SK-N-SH (cell line): ENCODE measurements around the gene RAB23. TPM values are rescaled to one million over a fixed set of nuclear protein-coding genes. Genes with fewer than 3 reads are reported as not detected.
A peak's percentile ranks its signal among the peaks of the same experiment; 100 is the strongest.

ENCODE experiments used
- CTCF ChIA-PET: fragments of 300-600, 350-600 bp; formaldehyde crosslinking; extraction: SDS; loops from one replicate; lab custom pipeline; 2021; lab: Yijun Ruan, JAX
- POLR2A ChIA-PET: fragments of 350-600 bp; sonication (Branson Sonifier 250); formaldehyde crosslinking; extraction: SDS; loops from one replicate; lab custom pipeline; 2020; ENCODE audit warnings: antibody characterized with exemption, inconsistent platforms; lab: Yijun Ruan, JAX
- DNase-seq: peaks from one replicate; pipeline ENCODE4 v3.0.0; 2012
- H2AFZ ChIP-seq: fragments of 200-600 bp; sonication (generic); 2 replicates; pipeline ENCODE4 v1.8.1; 2016; ENCODE audit warnings: antibody characterized with exemption, mild to moderate bottlenecking, low read depth
- H3F3A ChIP-seq: fragments of 200-600 bp; sonication (generic); replicated peaks from 2 replicates; pipeline ENCODE3; 2016; ENCODE audit warnings: antibody characterized with exemption, mild to moderate bottlenecking; ENCODE audit not compliant: insufficient read depth
- H3K27ac ChIP-seq, 2 experiments: fragments of 200-500 bp in 1 of 2; fragments of 200-600 bp in 1 of 2; sonication (Bioruptor generic) in 1 of 2; sonication (generic), shearing (Covaris generic) in 1 of 2; 2 replicates each; pipeline versions ENCODE4 v1.5.1 to v1.6.1; 2014 to 2016; ENCODE audit warnings: low read depth in 2 of 2, inconsistent platforms in 1 of 2, low read length in 1 of 2, mild to moderate bottlenecking in 1 of 2, mixed read lengths in 1 of 2
- H3K27me3 ChIP-seq: fragments of 200-600 bp; sonication (generic), shearing (Covaris generic); 2 replicates; pipeline ENCODE4 v1.6.1; 2016; ENCODE audit warnings: mixed run types; ENCODE audit not compliant: insufficient read depth
- H3K36me3 ChIP-seq, 2 experiments: fragments of 200-500 bp in 1 of 2; fragments of 200-600 bp in 1 of 2; sonication (Bioruptor generic) in 1 of 2; sonication (generic) in 1 of 2; replicated peaks in 1 of 2; 2 replicates each; pipeline versions ENCODE3 to v1.5.1; 2014 to 2016; ENCODE audit warnings: low read length in 1 of 2, mild to moderate bottlenecking in 1 of 2; ENCODE audit not compliant: insufficient read depth in 2 of 2, control insufficient read depth in 1 of 2
- H3K4me1 ChIP-seq, 2 experiments: fragments of 200-500 bp in 1 of 2; fragments of 200-600 bp in 1 of 2; sonication (Bioruptor generic) in 1 of 2; sonication (generic), shearing (Covaris generic) in 1 of 2; 2 replicates each; pipeline versions ENCODE4 v1.5.1 to v1.6.1; 2014 to 2016; ENCODE audit warnings: low read depth in 1 of 2, low read length in 1 of 2, mixed run types in 1 of 2; ENCODE audit not compliant: insufficient read depth in 2 of 2, control insufficient read depth in 1 of 2
- H3K4me2 ChIP-seq: fragments of 200-600 bp; sonication (generic), shearing (Covaris generic); 2 replicates; pipeline ENCODE4 v1.6.1; 2017; ENCODE audit warnings: mixed run types
- H3K4me3 ChIP-seq, 2 experiments: fragments of 200-500 bp in 1 of 2; fragments of 200-600 bp in 1 of 2; sonication (Bioruptor generic) in 1 of 2; sonication (generic), shearing (Covaris generic) in 1 of 2; 2 replicates each; pipeline versions ENCODE4 v1.5.1 to v1.8.1; 2014 to 2016; ENCODE audit warnings: low read depth in 2 of 2, inconsistent platforms in 1 of 2, low read length in 1 of 2, mild to moderate bottlenecking in 1 of 2, mixed read lengths in 1 of 2, moderate library complexity in 1 of 2
- H3K79me2 ChIP-seq: fragments of 200-600 bp; sonication (generic); 2 replicates; pipeline ENCODE4 v1.8.1; 2017; ENCODE audit warnings: mild to moderate bottlenecking; ENCODE audit not compliant: insufficient read depth
- H3K9ac ChIP-seq: fragments of 200-600 bp; sonication (generic); 2 replicates; pipeline ENCODE4 v1.6.1; 2017; ENCODE audit warnings: mixed run types
- H3K9me2 ChIP-seq: fragments of 200-600 bp; sonication (generic); 2 replicates; pipeline ENCODE4 v1.6.1; 2017; ENCODE audit warnings: mixed run types
- H3K9me3 ChIP-seq: fragments of 200-600 bp; sonication (generic); 2 replicates; pipeline ENCODE4 v1.6.1; 2017; ENCODE audit warnings: mixed run types, mild to moderate bottlenecking, moderate library complexity
- H4K20me1 ChIP-seq: fragments of 200-600 bp; sonication (generic); 2 replicates; pipeline ENCODE4 v1.6.1; 2017; ENCODE audit warnings: mild to moderate bottlenecking, mixed run types; ENCODE audit not compliant: insufficient read depth
- CHD2 ChIP-seq: fragments of 150-350 bp; IDR thresholded peaks from 2 replicates; pipeline ENCODE4 v1.6.1; 2018; ENCODE audit warnings: low read length; ENCODE audit not compliant: partially characterized antibody
- ELF1 ChIP-seq: IDR thresholded peaks from 2 replicates; pipeline ENCODE4 v1.4.0; 2012
- EP300 ChIP-seq, 2 experiments: IDR thresholded peaks; 2 replicates each; pipeline versions ENCODE4 v1.4.0 to v1.6.1; 2012; ENCODE audit warnings: borderline replicate concordance in 1 of 2, low read depth in 1 of 2, low read length in 1 of 2
- EZH2phosphoT487 ChIP-seq: fragments of 200-600 bp; sonication (generic); IDR thresholded peaks from 2 replicates; pipeline ENCODE4 v1.6.1; 2017; ENCODE audit warnings: low read depth, mixed run types, mild to moderate bottlenecking, antibody characterized with exemption, moderate library complexity, borderline replicate concordance
- FOSL2 ChIP-seq: IDR thresholded peaks from 2 replicates; pipeline ENCODE4 v1.4.0; 2012; ENCODE audit warnings: low read depth, mild to moderate bottlenecking, moderate library complexity, borderline replicate concordance
- FOXM1 ChIP-seq: IDR thresholded peaks from 2 replicates; pipeline ENCODE4 v1.4.0; 2012; ENCODE audit warnings: low read depth, mild to moderate bottlenecking
- GABPA ChIP-seq: IDR thresholded peaks from 2 replicates; pipeline ENCODE4 v1.4.0; 2012; ENCODE audit warnings: low read depth, mild to moderate bottlenecking
- IRF3 ChIP-seq: fragments of 150-350 bp; IDR thresholded peaks from 2 replicates; pipeline ENCODE4 v1.6.1; 2016; ENCODE audit warnings: mild to moderate bottlenecking, low read depth, low read length
- JUND ChIP-seq: IDR thresholded peaks from 2 replicates; pipeline ENCODE4 v1.4.0; 2012
- MAX ChIP-seq: IDR thresholded peaks from 2 replicates; pipeline ENCODE4 v1.4.0; 2012; ENCODE audit warnings: low read depth
- MEF2A ChIP-seq: IDR thresholded peaks from 2 replicates; pipeline ENCODE4 v1.4.0; 2012; ENCODE audit warnings: low read depth, borderline replicate concordance
- MXI1 ChIP-seq: IDR thresholded peaks from 2 replicates; pipeline ENCODE4 v1.6.1; 2012; ENCODE audit warnings: mild to moderate bottlenecking, low read depth, low read length, improper control_type of control experiment
- PBX3 ChIP-seq: IDR thresholded peaks from 2 replicates; pipeline ENCODE4; 2012
- POLR2AphosphoS5 ChIP-seq: IDR thresholded peaks from 2 replicates; pipeline ENCODE4 v1.6.1; 2012; ENCODE audit warnings: low read depth, low read length
- RAD21 ChIP-seq: IDR thresholded peaks from 2 replicates; pipeline ENCODE4 v1.6.1; 2012; ENCODE audit warnings: mild to moderate bottlenecking, low read length
- RCOR1 ChIP-seq: fragments of 150-350 bp; IDR thresholded peaks from 2 replicates; pipeline ENCODE4 v1.6.1; 2017; ENCODE audit warnings: antibody characterized with exemption, low read length
- REST ChIP-seq: IDR thresholded peaks from 2 replicates; pipeline ENCODE4 v1.6.1; 2012; ENCODE audit warnings: mild to moderate bottlenecking, low read depth, low read length, moderate library complexity
- RXRA ChIP-seq: IDR thresholded peaks from 2 replicates; pipeline ENCODE4 v1.4.0; 2012; ENCODE audit warnings: low read depth, mild to moderate bottlenecking, borderline replicate concordance
- SIN3A ChIP-seq: IDR thresholded peaks from 2 replicates; pipeline ENCODE4 v1.6.1; 2012; ENCODE audit warnings: low read depth, mild to moderate bottlenecking, low read length, moderate library complexity, borderline replicate concordance
- TCF12 ChIP-seq: IDR thresholded peaks from 2 replicates; pipeline ENCODE4 v1.4.0; 2012
- TEAD4 ChIP-seq: IDR thresholded peaks from 2 replicates; pipeline ENCODE4 v1.4.0; 2012; ENCODE audit warnings: mild to moderate bottlenecking, borderline replicate concordance; ENCODE audit not compliant: insufficient read depth
- USF1 ChIP-seq: IDR thresholded peaks from 2 replicates; pipeline ENCODE4 v1.4.0; 2012; ENCODE audit warnings: low read depth, borderline replicate concordance
- USF2 ChIP-seq: fragments of 150-350 bp; IDR thresholded peaks from 2 replicates; pipeline ENCODE4 v1.6.1; 2017; ENCODE audit warnings: antibody characterized with exemption, low read length, low read depth, borderline replicate concordance
- YY1 ChIP-seq: IDR thresholded peaks from 2 replicates; pipeline ENCODE4 v1.4.0; 2012; ENCODE audit warnings: low read depth, mild to moderate bottlenecking
- WGBS: methylation state at CpG from one replicate; pipeline ENCODE4 v1.1.6; 2017; ENCODE audit warnings: low lambda C conversion rate; 5-methylcytosine and 5-hydroxymethylcytosine counted together
- polyA plus RNA-seq, 3 experiments: library from polyadenylated mRNA; depleted of rRNA; stranded (reverse); fragments of >200 nt; gene quantifications; 2 replicates each; pipeline ENCODE4 v1.2.3, GENCODE V29; 2012

Gene RAB23
- polyA plus RNA-seq, 1 of the 3 experiments (the other 2 are of a cell fraction) = 6.6 TPM

- H3K27ac ChIP-seq = peak overlapping the region; percentile 48 to 95; a peak in 3 of 4 replicates
- ChIA-PET CTCF (interaction anchor here (0.6 to 2.1 kb wide), 2 partner anchors 53 to 131 kb away, joined by 3 to 5 read pairs; no protein-coding TSS in a partner anchor), POLR2A (no interaction called here)
- H3K36me3 ChIP-seq = no peaks in the 10 kb centered on the region
- 13% methylated on average over 3 of the region's 3 CpGs for WGBS
- peak overlapping the region; percentile 73 for H3K4me2 ChIP-seq
- peak overlapping the region; percentile 59 for H3K9ac ChIP-seq
- no peaks in the 10 kb centered on the region for H4K20me1 ChIP-seq
- H3K27me3 ChIP-seq = no peaks in the 10 kb centered on the region
- no peak overlapping the region for H3K4me3 ChIP-seq
- H3K9me3 ChIP-seq = no peaks in the 10 kb centered on the region
- peaks cover 0 to 17% of the 10 kb centered on the region in 2 experiments for H3K4me1 ChIP-seq
- H3F3A ChIP-seq = peaks cover 56% of the 10 kb centered on the region
- no peaks in the 10 kb centered on the region for H3K9me2 ChIP-seq
- DNase-seq = no peak
- H2AFZ ChIP-seq = no peak overlapping the region
- no peaks in the 10 kb centered on the region for H3K79me2 ChIP-seq
- TF ChIP-seq GABPA (no peak), PBX3 (peak; percentile 96), RXRA (peak; percentile 96), USF1 (peak; percentile 82), REST (no peak; the same call in 1 of the 2 replicates), ELF1 (0 out of 2 replicates have a peak, but pooled peaks have one; percentile 23), MEF2A (peak; percentile 68; the same call in 1 of the 2 replicates), SIN3A (no peak), CHD2 (no peak), YY1 (no peak), POLR2AphosphoS5 (peak; percentile 53; the same call in 1 of the 2 replicates), IRF3 (no peak), MAX (peak; percentile 94), RCOR1 (no peak), TCF12 (peak; percentile 87), FOXM1 (peak; percentile 93), EP300 (IDR thresholded peaks at IDR 0.05; ENCODE audit: borderline replicate concordance in 1 of 2, low read depth in 1 of 2, low read length in 1 of 2) (peak; percentile 36 to 90; a peak in 2 of 4 replicates), FOSL2 (peak; percentile 79; the same call in 1 of the 2 replicates), USF2 (no peak), EZH2phosphoT487 (no peak), TEAD4 (peak; percentile 92), JUND (peak; percentile 86), RAD21 (no peak), MXI1 (no peak)
Measured at GRCh38 chr6:57262901-57263694, 41.0 kb upstream of the RAB23 start.
